GM19455 (cell line): ENCODE results near the gene DPM3.
"Not testable (repeated sequence)": the region's sequence is repeated elsewhere in the genome, so short reads cannot be mapped to it uniquely, and the experiment has no call there.

Source experiments
- ATAC-seq: cut with Tn5 transposase; IDR thresholded peaks from one replicate; pipeline ENCODE4 v1.9.1; 2021; ENCODE audit not compliant: unreplicated experiment

Gene DPM3

GRCh38 chr1:155126556-155127104 lies 13.7 kb downstream of the DPM3 start:
- no peak for ATAC-seq

GRCh38 chr1:155125946-155126555 lies 14.3 kb downstream of the DPM3 start:
- no peak for ATAC-seq

GRCh38 chr1:155125511-155125945 lies 14.8 kb downstream of the DPM3 start:
- ATAC-seq: no peak

- no peak for ATAC-seq
These were observed 15.5 kb downstream of the DPM3 start for GRCh38 chr1:155124503-155125463.

- no peak for ATAC-seq
These were observed 16.5 kb downstream of the DPM3 start for GRCh38 chr1:155123801-155124200.

GRCh38 chr1:155122308-155122707 lies 18.0 kb downstream of the DPM3 start:
- no peak for ATAC-seq

- ATAC-seq: no peak
These were observed 19.1 kb downstream of the DPM3 start for GRCh38 chr1:155121249-155121648.

- ATAC-seq: no peak
These were observed 20.1 kb downstream of the DPM3 start for GRCh38 chr1:155120253-155120652.

- not testable (repeated sequence) for ATAC-seq
These were observed 22.2 kb downstream of the DPM3 start for GRCh38 chr1:155118090-155118489.

- no peak for ATAC-seq
These were observed 22.7 kb downstream of the DPM3 start for GRCh38 chr1:155117610-155118009.

GRCh38 chr1:155116113-155116764 lies 24.1 kb downstream of the DPM3 start:
- no peak for ATAC-seq

GRCh38 chr1:155113450-155113980 lies 26.8 kb downstream of the DPM3 start:
- ATAC-seq: no peak

- ATAC-seq: no peak
These were observed 29.5 kb downstream of the DPM3 start for GRCh38 chr1:155110826-155111225.

- no peak for ATAC-seq
These were observed 29.9 kb downstream of the DPM3 start for GRCh38 chr1:155110381-155110780.

GRCh38 chr1:155108296-155108695 lies 32.0 kb downstream of the DPM3 start:
- ATAC-seq: no peak

- no peak for ATAC-seq
These were observed 32.7 kb downstream of the DPM3 start for GRCh38 chr1:155107309-155108264.

- ATAC-seq: no peak
These were observed 33.5 kb downstream of the DPM3 start for GRCh38 chr1:155106862-155107261.

- no peak for ATAC-seq
These were observed 34.7 kb downstream of the DPM3 start for GRCh38 chr1:155105604-155106011.

- no peak for ATAC-seq
These were observed 35.5 kb downstream of the DPM3 start for GRCh38 chr1:155104605-155105534.
